Vagina (tissue), 2 donors: Measurements from ENCODE around the gene CA4. TPM values are rescaled to one million over a fixed set of nuclear protein-coding genes. Genes with fewer than 3 reads are reported as not detected.
A peak's percentile ranks its signal among the peaks of the same experiment; 100 is the strongest.

Experiments used
- DNase-seq, 2 donors: peaks; one replicate each; pipeline ENCODE4 v3.0.0-alpha.2; 2017; ENCODE audit errors: extremely low spot score in 2 of 2
- H3K27ac ChIP-seq: fragments of 200-600 bp; sonication (generic); one replicate; pipeline ENCODE4 v1.5.1; 2019
- H3K27me3 ChIP-seq: fragments of 200-600 bp; sonication (generic); one replicate; pipeline ENCODE4 v1.5.1; 2019
- H3K36me3 ChIP-seq, 2 donors: fragments of 200-600 bp; sonication (generic); one replicate each; pipeline ENCODE4 v1.5.1; 2017 to 2019
- H3K4me1 ChIP-seq: fragments of 200-600 bp; sonication (generic); one replicate; pipeline ENCODE4 v1.5.1; 2019
- H3K4me3 ChIP-seq, 2 donors: fragments of 200-600 bp; sonication (generic); 1 replicate in 1 of 2; 2 replicates in 1 of 2; pipeline ENCODE4 v1.5.1; 2016 to 2019
- H3K9me3 ChIP-seq: fragments of 200-600 bp; sonication (generic); one replicate; pipeline ENCODE4 v1.5.1; 2019
- CTCF ChIP-seq, 3 experiments: fragments of 450-650 bp in 2 of 3; fragments of 200-600 bp in 1 of 3; sonication (generic) in 1 of 3; IDR thresholded peaks; one replicate each; pipeline ENCODE4 v1.5.1; 2017 to 2019; ENCODE audit warnings: antibody characterized with exemption in 3 of 3, mild to moderate bottlenecking in 2 of 3, moderate library complexity in 2 of 3
- POLR2A ChIP-seq, 2 donors: fragments of 450-650 bp; IDR thresholded peaks; one replicate each; pipeline ENCODE4 v1.6.1; 2017; ENCODE audit warnings: antibody characterized with exemption in 2 of 2, mild to moderate bottlenecking in 2 of 2, moderate library complexity in 2 of 2
- POLR2AphosphoS5 ChIP-seq, 2 donors: sonication (generic); formaldehyde crosslinking; IDR thresholded peaks; one replicate each; pipeline ENCODE4 v1.9.0; 2017; ENCODE audit warnings: antibody characterized with exemption in 2 of 2, mild to moderate bottlenecking in 2 of 2, low read depth in 1 of 2; ENCODE audit not compliant: insufficient read depth in 1 of 2
- intact Hi-C: fragments of 100-400 bp; cut with DNase I; formaldehyde crosslinking; loops from one replicate; pipeline ENCODE4 v1.15.1; 2023
- total RNA-seq: library from RNA; depleted of rRNA; stranded (reverse); fragments of >200 nt; gene quantifications from one replicate; pipeline ENCODE4 v1.2.3, GENCODE V29; 2016

Gene CA4
- total RNA-seq, 1 donor from 2014 or later, result not detected

- Histone ChIP-seq H3K4me1 (peaks cover 30% of the 10 kb centered on the region), H3K9me3 (no peaks in the 10 kb centered on the region), H3K4me3 (peak overlapping the region; percentile 60 to 66), H3K27me3 (no peaks in the 10 kb centered on the region), H3K27ac (peak overlapping the region; percentile 31), H3K36me3 (no peaks in the 10 kb centered on the region)
- TF ChIP-seq POLR2AphosphoS5 (IDR thresholded peaks at IDR 0.05; ENCODE audit: insufficient read depth in 1 of 2, low read depth in 1 of 2), result peak; percentile 66 to 80
- no peak for TF ChIP-seq POLR2A (IDR thresholded peaks at IDR 0.05)
- intact Hi-C loops, result no loop called here
- no peak for DNase-seq
Observed at GRCh38 chr17:60135151-60135950, 14.4 kb upstream of the CA4 start.

GRCh38 chr17:60135951-60136666 lies 13.7 kb upstream of the CA4 start:
- peak overlapping the region; percentile 60 to 66 for H3K4me3 ChIP-seq
- no peaks in the 10 kb centered on the region for H3K27me3 ChIP-seq
- TF ChIP-seq CTCF (IDR thresholded peaks at IDR 0.05) (no peak), POLR2AphosphoS5 (IDR thresholded peaks at IDR 0.05; ENCODE audit: insufficient read depth in 1 of 2, low read depth in 1 of 2) (no peak), POLR2A (IDR thresholded peaks at IDR 0.05) (no peak)

GRCh38 chr17:60137731-60138130 lies 12.0 kb upstream of the CA4 start:
- H3K4me3 ChIP-seq, result no peak overlapping the region
- no peaks in the 10 kb centered on the region for H3K27me3 ChIP-seq
- H3K4me1 ChIP-seq, result peaks cover 40% of the 10 kb centered on the region
- no peak overlapping the region for H3K27ac ChIP-seq
- no peak for DNase-seq
- TF ChIP-seq POLR2A (IDR thresholded peaks at IDR 0.05) (no peak), POLR2AphosphoS5 (IDR thresholded peaks at IDR 0.05; ENCODE audit: insufficient read depth in 1 of 2, low read depth in 1 of 2) (no peak), CTCF (IDR thresholded peaks at IDR 0.05) (no peak)
- no peaks in the 10 kb centered on the region for H3K36me3 ChIP-seq
- H3K9me3 ChIP-seq, result no peaks in the 10 kb centered on the region
- intact Hi-C loops, result no loop called here

More at GRCh38 chr17:60135951-60136666, 13.7 kb upstream of the CA4 start:
- H3K4me1 ChIP-seq, result peaks cover 30% of the 10 kb centered on the region
- intact Hi-C loops, result no loop called here
- H3K36me3 ChIP-seq, result no peaks in the 10 kb centered on the region
- no peaks in the 10 kb centered on the region for H3K9me3 ChIP-seq
- DNase-seq, result no peak
- no peak overlapping the region for H3K27ac ChIP-seq

GRCh38 chr17:60138769-60139437 lies 10.9 kb upstream of the CA4 start:
- Histone ChIP-seq H3K4me1 (peaks cover 39% of the 10 kb centered on the region), H3K36me3 (no peaks in the 10 kb centered on the region), H3K27ac (no peak overlapping the region), H3K27me3 (no peaks in the 10 kb centered on the region), H3K9me3 (no peaks in the 10 kb centered on the region), H3K4me3 (no peak overlapping the region)
- TF ChIP-seq POLR2AphosphoS5 (IDR thresholded peaks at IDR 0.05; ENCODE audit: insufficient read depth in 1 of 2, low read depth in 1 of 2) (no peak), CTCF (IDR thresholded peaks at IDR 0.05) (no peak), POLR2A (IDR thresholded peaks at IDR 0.05) (no peak)
- DNase-seq, result no peak
- intact Hi-C loops, result no loop called here

- H3K27me3 ChIP-seq, result no peaks in the 10 kb centered on the region
- peak overlapping the region in 1 of 2 donors; percentile 21 for H3K4me3 ChIP-seq
- intact Hi-C loops, result no loop called here
- H3K36me3 ChIP-seq, result no peaks in the 10 kb centered on the region
- no peaks in the 10 kb centered on the region for H3K9me3 ChIP-seq
- H3K4me1 ChIP-seq, result peaks cover 31% of the 10 kb centered on the region
- no peak for TF ChIP-seq POLR2A (IDR thresholded peaks at IDR 0.05)
- peak in 1 of 3 experiments; percentile 59 for TF ChIP-seq CTCF (IDR thresholded peaks at IDR 0.05)
- TF ChIP-seq POLR2AphosphoS5 (IDR thresholded peaks at IDR 0.05; ENCODE audit: insufficient read depth in 1 of 2, low read depth in 1 of 2), result no peak
- H3K27ac ChIP-seq, result no peak overlapping the region
- no peak for DNase-seq
Observed at GRCh38 chr17:60139438-60140285, 10.1 kb upstream of the CA4 start.
